K562 (cell line): ENCODE data around the gene BBC3. TPM values are rescaled to one million over a fixed set of nuclear protein-coding genes. Genes with fewer than 3 reads are reported as not detected.
A peak's percentile ranks its signal among the peaks of the same experiment; 100 is the strongest.

Experiments used
- CUX1 ChIP-seq: fragments of 200-800 bp; sonication (Bioruptor generic); IDR thresholded peaks from 2 replicates; pipeline ENCODE4 v1.6.1; 2016; ENCODE audit warnings: missing genetic modification characterization, missing compliant biosample characterization
- E2F1 ChIP-seq: sonication (generic); formaldehyde crosslinking; IDR thresholded peaks from 2 replicates; pipeline ENCODE4 v1.8.1; 2023; ENCODE audit warnings: mild to moderate bottlenecking, missing genetic modification reagents, moderate library complexity
- FOXM1 ChIP-seq, 2 experiments: fragments of 450-650 bp in 1 of 2; sonication (generic) in 1 of 2; formaldehyde crosslinking in 1 of 2; IDR thresholded peaks; 2 replicates each; pipeline versions ENCODE4 v1.6.1 to v1.9.0; 2017 to 2022; ENCODE audit warnings: low read depth in 2 of 2, mild to moderate bottlenecking in 2 of 2, missing genetic modification reagents in 1 of 2, moderate library complexity in 1 of 2
- GTF2B ChIP-seq: IDR thresholded peaks from 2 replicates; pipeline ENCODE4 v1.6.1; 2011; ENCODE audit not compliant: insufficient read length; ENCODE audit errors: extremely low read depth
- ID3 ChIP-seq, 2 experiments: fragments of 250-450 bp in 1 of 2; fragments of 450-650 bp in 1 of 2; sonication (Bioruptor Pico) in 1 of 2; IDR thresholded peaks; 2 replicates each; pipeline versions ENCODE4 v1.6.1 to v1.8.0; 2016 to 2021; ENCODE audit warnings: mild to moderate bottlenecking in 2 of 2, moderate library complexity in 2 of 2, missing compliant biosample characterization in 1 of 2, missing genetic modification characterization in 1 of 2
- SIN3B ChIP-seq: fragments of 450-650 bp; IDR thresholded peaks from 2 replicates; pipeline ENCODE4 v1.6.1; 2017; ENCODE audit warnings: low read depth, mild to moderate bottlenecking, moderate library complexity
- SPI1 ChIP-seq: IDR thresholded peaks from 2 replicates; pipeline ENCODE4 v1.6.1; 2011; ENCODE audit warnings: low read depth, low read length, control low read depth, borderline replicate concordance
- SRSF1 ChIP-seq: fragments of 200-400 bp; formaldehyde crosslinking; IDR thresholded peaks from 2 replicates; pipeline ENCODE4 v1.6.1; 2017; ENCODE audit warnings: mild to moderate bottlenecking, low read depth, low read length, moderate library complexity
- U2AF1 ChIP-seq: fragments of 200-400 bp; formaldehyde crosslinking; optimal IDR thresholded peaks from 2 replicates; pipeline ENCODE3; 2017; ENCODE audit warnings: mild to moderate bottlenecking, low read depth, low read length, moderate library complexity
- ZBTB34 ChIP-seq: fragments of 250-450 bp; sonication (Bioruptor Pico); IDR thresholded peaks from 2 replicates; pipeline ENCODE4 v1.8.0; 2021; ENCODE audit warnings: mild to moderate bottlenecking, moderate library complexity
- ZBTB9 ChIP-seq: fragments of 450-650 bp; formaldehyde crosslinking; IDR thresholded peaks from 2 replicates; pipeline ENCODE4 v1.4.0; 2020; ENCODE audit warnings: mild to moderate bottlenecking, moderate library complexity
- ZEB2 ChIP-seq: fragments of 450-650 bp; IDR thresholded peaks from 2 replicates; pipeline ENCODE4 v1.6.1; 2016
- ZNF354B ChIP-seq: fragments of 250-450 bp; sonication (Bioruptor Pico); IDR thresholded peaks from 2 replicates; pipeline ENCODE4 v1.4.0; 2020
- ZNF695 ChIP-seq: fragments of 450-650 bp; formaldehyde crosslinking; IDR thresholded peaks from 2 replicates; pipeline ENCODE4 v1.4.0; 2020; ENCODE audit warnings: mild to moderate bottlenecking, moderate library complexity
- ZNF77 ChIP-seq: fragments of 250-450 bp; sonication (Bioruptor Pico); IDR thresholded peaks from 2 replicates; pipeline ENCODE4 v1.5.0; 2020
- polyA plus RNA-seq, 8 experiments: library from polyadenylated mRNA; depleted of rRNA in 4 of 8; stranded (reverse) in 5 of 8; unstranded in 3 of 8; fragments of >200 nt; fragmentation: Nextera tagmentation in 2 of 8; fragmentation: Illumina TruSeq in 1 of 8; extraction: Ambion mirVana in 2 of 8; extraction: Trizol in 1 of 8; gene quantifications; 2 replicates each; pipeline versions ENCODE4 v1.2.1 to v1.2.3, GENCODE V29; 2011 to 2014; ENCODE audit warnings: inconsistent platforms in 1 of 8, missing spikeins in 1 of 8
- total RNA-seq, 7 experiments: library from RNA; depleted of rRNA in 6 of 7; stranded (reverse); fragments of >200 nt in 6 of 7; fragmentation: Illumina TruSeq in 2 of 7; extraction: Trizol in 2 of 7; gene quantifications; 2 replicates each; pipeline versions ENCODE4 v1.2.1 to v1.2.3, GENCODE V29; 2011 to 2021; ENCODE audit warnings: low replicate concordance in 1 of 7

Gene BBC3
- total and polyA plus RNA-seq, 9 of the 15 experiments (the other 6 are each of a cell fraction or from before 2014, with no cell fraction given), result 0.15 to 30.7 (median 4.8) TPM

GRCh38 chr19:47226426-47227351 lies 4.3 kb downstream of the BBC3 start (continued):
- TF ChIP-seq ZBTB9 (CRISPR knock-in tag) (peak; percentile 61; the same call in 1 of the 2 replicates), CUX1 (CRISPR knock-in tag) (peak; percentile 29), ID3 (CRISPR knock-in tag; IDR thresholded peaks at IDR 0.05) (no peak), ID3 (tag; IDR thresholded peaks at IDR 0.05) (no peak), SPI1 (no peak), ZBTB34 (CRISPR knock-in tag) (no peak), FOXM1 (IDR thresholded peaks at IDR 0.05; ENCODE audit: low read depth) (no peak), FOXM1 (CRISPR knock-in tag; IDR thresholded peaks at IDR 0.05; ENCODE audit: low read depth) (0 out of 2 replicates have a peak, but pooled peaks have one; percentile 66), ZEB2 (no peak; the same call in 1 of the 2 replicates), E2F1 (CRISPR knock-in tag) (no peak), SRSF1 (0 out of 2 replicates have a peak, but pooled peaks have one; percentile 79), SIN3B (no peak), ZNF354B (CRISPR knock-in tag) (no peak), GTF2B (no peak), ZNF77 (CRISPR knock-in tag) (no peak), U2AF1 (peak; percentile 100), ZNF695 (CRISPR knock-in tag) (no peak)
